ENCODE measurements around the gene OTUD1. TPM values are rescaled to one million over a fixed set of nuclear protein-coding genes. Genes with fewer than 3 reads are reported as not detected.

OTUD1 gene
- total RNA-seq, 2 experiments from 2014 or later = 8.5 to 9.8 TPM

DNA sequence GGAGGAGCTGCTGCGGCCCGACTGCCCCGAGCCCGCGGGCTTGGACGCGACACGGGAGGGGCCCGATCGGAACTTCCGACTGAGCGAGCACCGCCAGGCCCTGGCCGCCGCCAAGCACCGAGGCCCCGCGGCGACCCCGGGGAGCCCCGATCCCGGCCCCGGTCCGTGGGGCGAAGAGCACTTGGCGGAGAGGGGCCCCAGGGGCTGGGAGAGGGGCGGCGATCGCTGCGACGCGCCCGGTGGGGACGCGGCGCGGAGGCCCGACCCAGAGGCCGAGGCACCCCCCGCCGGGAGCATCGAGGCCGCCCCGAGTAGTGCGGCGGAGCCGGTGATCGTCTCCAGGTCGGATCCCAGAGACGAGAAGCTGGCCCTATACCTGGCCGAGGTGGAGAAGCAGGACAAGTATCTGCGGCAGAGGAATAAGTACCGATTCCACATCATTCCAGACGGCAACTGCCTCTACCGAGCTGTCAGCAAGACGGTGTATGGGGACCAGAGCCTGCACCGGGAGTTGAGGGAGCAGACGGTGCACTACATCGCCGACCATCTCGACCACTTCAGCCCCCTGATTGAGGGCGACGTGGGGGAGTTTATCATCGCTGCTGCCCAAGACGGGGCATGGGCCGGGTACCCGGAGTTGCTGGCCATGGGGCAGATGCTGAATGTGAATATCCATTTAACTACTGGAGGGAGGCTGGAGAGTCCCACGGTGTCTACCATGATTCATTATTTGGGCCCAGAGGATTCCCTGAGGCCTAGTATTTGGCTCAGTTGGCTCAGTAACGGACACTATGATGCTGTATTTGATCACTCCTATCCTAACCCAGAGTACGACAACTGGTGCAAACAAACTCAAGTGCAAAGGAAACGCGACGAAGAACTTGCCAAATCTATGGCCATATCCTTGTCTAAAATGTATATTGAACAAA, 1.4 kb downstream of the OTUD1 start:
- Mint-ChIP-seq H3K27ac (peak overlapping the region; percentile 84), H3K27me3 (no peaks in the 10 kb centered on the region), H3K36me3 (peaks cover 21% of the 10 kb centered on the region), H3K4me3 (peak overlapping the region; percentile 93), H3K4me1 (peaks cover 32% of the 10 kb centered on the region), H3K9me3 (no peaks in the 10 kb centered on the region)
- peak; percentile 36 for DNase-seq

DNA sequence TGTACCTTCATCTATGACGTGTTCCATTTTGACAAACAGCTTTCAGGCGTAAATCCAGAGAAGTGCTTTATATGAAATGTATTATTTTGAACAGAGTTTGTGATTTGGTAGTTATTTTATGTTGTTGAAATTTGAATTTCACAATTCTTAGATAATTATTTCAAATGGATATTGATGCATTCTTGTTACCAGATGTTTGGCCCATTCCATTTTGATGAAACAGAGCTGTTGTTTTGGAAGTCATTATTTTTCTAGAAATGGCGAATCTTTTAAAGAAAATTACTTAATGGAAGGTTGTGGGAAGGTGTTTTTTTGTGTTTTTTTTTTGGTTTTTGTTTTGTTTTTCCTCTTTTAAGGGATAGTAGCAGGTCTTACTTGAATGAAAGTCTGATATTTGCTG, 2.4 kb downstream of the OTUD1 start:
- Mint-ChIP-seq H3K36me3 (peaks cover 26% of the 10 kb centered on the region), H3K27me3 (no peaks in the 10 kb centered on the region), H3K4me3 (peak overlapping the region; percentile 93), H3K9me3 (no peaks in the 10 kb centered on the region), H3K27ac (peak overlapping the region; percentile 84), H3K4me1 (peaks cover 37% of the 10 kb centered on the region)
- DNase-seq = no peak

DNA sequence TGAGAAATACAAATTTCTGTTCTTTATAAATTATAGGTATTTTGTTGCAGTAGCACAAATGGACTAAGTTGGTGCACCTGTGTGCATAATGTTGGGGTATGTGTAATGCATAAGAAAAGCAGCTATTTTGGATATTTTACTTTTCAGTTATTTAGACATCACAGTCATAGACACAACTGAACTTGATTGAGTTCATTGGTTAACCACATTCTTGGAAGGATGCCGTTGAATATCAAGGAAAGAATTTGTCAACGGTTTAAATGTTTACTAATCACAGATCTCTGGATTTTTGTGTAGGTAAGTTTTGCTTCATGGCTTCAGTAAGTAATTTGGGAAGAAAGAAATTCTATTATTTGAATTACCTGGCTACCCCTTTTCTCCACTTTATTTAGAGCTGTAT, 4.1 kb downstream of the OTUD1 start:
- H3K27ac Mint-ChIP-seq = no peak overlapping the region
- H3K4me1 Mint-ChIP-seq = peaks cover 43% of the 10 kb centered on the region
- H3K9me3 Mint-ChIP-seq = no peaks in the 10 kb centered on the region
- H3K4me3 Mint-ChIP-seq = peak overlapping the region; percentile 63
- DNase-seq = no peak
- H3K27me3 Mint-ChIP-seq = no peaks in the 10 kb centered on the region
- peaks cover 30% of the 10 kb centered on the region for H3K36me3 Mint-ChIP-seq

DNA sequence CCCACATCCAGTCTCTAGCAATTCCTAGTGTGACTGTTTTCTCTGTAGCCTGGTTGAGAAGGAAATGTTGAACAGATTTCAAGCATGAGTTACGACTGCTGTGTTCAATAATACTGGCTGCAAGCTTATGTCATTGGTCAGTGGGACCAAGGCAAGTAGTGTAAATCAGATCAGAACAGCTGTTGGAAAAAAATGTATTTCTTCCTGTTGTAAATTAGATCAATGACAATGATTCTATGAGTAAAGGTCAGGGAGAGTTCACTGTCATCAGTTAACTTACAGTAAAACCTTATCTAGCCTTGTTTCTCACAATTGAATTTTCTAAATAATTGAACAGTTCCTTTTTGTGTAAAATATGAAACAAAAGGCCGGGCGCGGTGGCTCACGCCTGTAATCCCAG, 6.7 kb downstream of the OTUD1 start:
- peaks cover 55% of the 10 kb centered on the region for H3K4me1 Mint-ChIP-seq
- no peak overlapping the region for H3K4me3 Mint-ChIP-seq
- H3K27me3 Mint-ChIP-seq = no peaks in the 10 kb centered on the region
- H3K36me3 Mint-ChIP-seq = peaks cover 39% of the 10 kb centered on the region
- DNase-seq = no peak
- no peaks in the 10 kb centered on the region for H3K9me3 Mint-ChIP-seq
- no peak overlapping the region for H3K27ac Mint-ChIP-seq

DNA sequence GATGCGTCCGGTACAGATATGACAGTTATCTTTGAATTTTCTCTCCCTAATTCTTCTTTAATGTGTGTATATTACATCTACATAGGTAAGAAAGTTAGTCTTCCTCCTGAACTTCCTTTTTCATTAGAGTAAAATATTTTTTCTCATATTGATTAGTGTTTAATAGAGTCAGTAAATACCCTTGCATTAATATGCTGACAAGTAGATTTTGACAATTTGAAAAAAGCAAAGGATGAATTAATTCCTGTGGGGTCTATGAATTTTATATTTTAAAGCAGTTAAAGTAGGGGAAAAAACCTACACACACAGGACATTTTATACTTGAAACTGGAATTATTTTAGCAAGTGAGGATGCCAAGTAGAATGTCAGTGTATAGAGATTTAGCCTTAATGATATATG, 9.4 kb downstream of the OTUD1 start:
- Mint-ChIP-seq H3K27ac (peak overlapping the region; percentile 92), H3K4me1 (peaks cover 31% of the 10 kb centered on the region), H3K27me3 (no peaks in the 10 kb centered on the region), H3K36me3 (peaks cover 26% of the 10 kb centered on the region), H3K4me3 (peak overlapping the region; percentile 8), H3K9me3 (no peaks in the 10 kb centered on the region)
- no peak for DNase-seq

DNA sequence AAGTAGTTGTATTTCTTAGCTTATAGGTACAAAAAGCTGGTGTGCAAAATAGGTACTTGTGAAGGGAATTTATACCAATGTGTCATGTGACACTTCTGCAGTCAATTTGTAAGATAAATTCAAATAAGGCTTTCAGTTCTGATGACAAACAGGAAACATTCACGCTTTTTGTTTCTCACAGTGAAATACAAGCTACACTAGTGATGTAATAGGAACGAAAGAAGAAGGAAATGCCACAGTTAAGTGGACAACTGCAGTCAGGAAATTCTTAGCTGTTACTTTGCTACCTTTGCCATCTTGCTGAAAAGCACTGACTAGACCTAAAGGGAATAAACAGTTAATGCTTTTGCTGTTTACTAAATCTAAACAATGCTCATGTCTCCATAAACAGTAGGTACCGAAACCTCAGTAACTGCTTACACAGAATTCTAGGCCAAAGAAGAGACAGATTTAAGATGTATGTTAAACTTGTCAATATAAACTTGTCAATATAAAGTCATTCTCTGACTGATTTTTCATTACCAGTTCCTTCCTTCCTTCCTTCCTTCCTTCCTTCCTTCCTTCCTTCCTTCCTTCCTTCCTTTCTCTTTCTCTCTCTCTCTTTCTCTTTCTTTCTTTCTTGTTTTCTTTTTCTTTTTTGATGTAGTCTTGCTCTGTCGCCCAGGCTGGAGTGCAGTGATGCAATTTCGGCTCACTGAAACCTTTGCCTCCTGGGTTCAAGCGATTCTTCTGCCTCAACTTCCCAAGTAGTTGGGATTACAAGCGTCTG, 10.1 kb downstream of the OTUD1 start:
- no peak for DNase-seq
- H3K27ac Mint-ChIP-seq = peak overlapping the region; percentile 92
- H3K4me3 Mint-ChIP-seq = peak overlapping the region; percentile 47
- H3K4me1 Mint-ChIP-seq = peaks cover 30% of the 10 kb centered on the region
- no peaks in the 10 kb centered on the region for H3K27me3 Mint-ChIP-seq
- peaks cover 25% of the 10 kb centered on the region for H3K36me3 Mint-ChIP-seq
- H3K9me3 Mint-ChIP-seq = no peaks in the 10 kb centered on the region

DNA sequence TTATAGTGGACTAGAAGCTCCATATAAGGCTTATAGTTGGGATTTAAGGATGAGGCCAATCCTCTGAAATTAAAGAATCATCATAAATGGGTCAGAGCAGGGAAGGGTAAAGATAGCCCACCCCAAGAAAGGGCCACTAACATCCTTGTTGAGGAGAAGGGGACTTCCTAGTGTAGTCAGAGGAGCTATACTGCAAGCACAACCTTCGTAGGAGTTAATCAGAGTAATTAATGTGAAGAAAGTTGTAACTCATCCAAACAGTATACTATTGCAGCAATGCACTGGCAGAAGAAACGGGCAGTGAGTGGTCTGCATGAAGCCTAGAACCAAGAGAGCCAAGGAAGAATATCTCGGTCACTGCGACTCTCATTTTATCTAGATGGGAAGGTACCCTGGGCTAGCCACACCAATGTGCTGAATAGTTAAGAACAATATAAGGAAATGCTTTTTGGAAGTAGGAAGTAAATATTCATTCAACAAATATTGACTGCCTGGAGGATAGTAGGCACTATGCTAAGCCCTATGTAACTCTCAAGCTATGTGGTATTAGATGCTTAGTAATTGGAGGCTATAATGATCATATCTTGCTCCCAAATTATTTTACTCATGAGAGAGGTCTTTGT, 13.3 kb downstream of the OTUD1 start:
- no peak for DNase-seq
- Mint-ChIP-seq H3K9me3 (no peaks in the 10 kb centered on the region), H3K36me3 (peaks cover 14% of the 10 kb centered on the region), H3K4me1 (peaks cover 19% of the 10 kb centered on the region), H3K27ac (no peak overlapping the region), H3K4me3 (no peak overlapping the region), H3K27me3 (no peaks in the 10 kb centered on the region)

GRCh38 chr10:23453465-23453864, 14.6 kb downstream of the OTUD1 start:
- no peak for DNase-seq
- H3K4me1 Mint-ChIP-seq = peaks cover 13% of the 10 kb centered on the region
- no peaks in the 10 kb centered on the region for H3K9me3 Mint-ChIP-seq
- H3K36me3 Mint-ChIP-seq = peaks cover 10% of the 10 kb centered on the region
- H3K27me3 Mint-ChIP-seq = no peaks in the 10 kb centered on the region
- no peak overlapping the region for H3K27ac Mint-ChIP-seq
- no peak overlapping the region for H3K4me3 Mint-ChIP-seq

DNA sequence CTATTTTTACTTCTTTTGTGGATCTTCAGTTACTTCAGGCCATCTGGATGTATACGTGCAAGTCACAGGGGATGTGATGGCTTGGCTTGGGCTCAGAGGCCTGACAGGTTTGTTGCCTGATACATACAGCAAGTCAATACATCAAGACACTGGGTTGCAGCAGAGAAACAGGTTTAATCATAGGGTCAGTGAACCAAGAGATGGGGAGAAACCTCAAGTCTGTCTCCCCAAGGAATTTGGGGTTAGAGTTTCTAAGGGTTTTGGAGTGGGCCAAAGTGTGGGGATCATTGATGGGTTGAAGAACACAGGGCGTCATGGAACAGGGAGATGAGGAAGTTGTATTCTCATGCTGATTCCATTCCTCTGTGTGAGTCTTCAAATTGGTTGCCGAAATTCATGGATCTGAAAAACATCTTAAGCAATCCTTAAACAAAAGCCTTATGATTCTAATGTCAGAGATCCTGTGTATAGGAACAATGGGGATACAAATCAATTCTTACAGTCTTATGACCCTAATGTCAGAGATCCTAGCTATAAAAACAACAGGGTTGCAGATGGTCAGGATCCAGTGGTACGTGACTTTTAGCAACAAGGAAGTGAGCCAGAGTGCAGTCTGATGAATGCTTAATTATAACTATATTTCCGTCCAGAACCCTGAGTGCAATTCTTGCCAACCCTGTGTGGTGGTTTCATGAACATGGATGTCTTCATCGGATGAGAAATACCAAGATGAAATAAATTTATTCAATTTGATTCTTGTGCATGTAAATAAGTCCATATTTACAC, 18.9 kb downstream of the OTUD1 start:
- Mint-ChIP-seq H3K27ac (no peak overlapping the region), H3K27me3 (peaks cover 4% of the 10 kb centered on the region), H3K9me3 (no peaks in the 10 kb centered on the region), H3K4me1 (peaks cover 4% of the 10 kb centered on the region), H3K4me3 (no peak overlapping the region), H3K36me3 (no peaks in the 10 kb centered on the region)
- DNase-seq = no peak

- H3K4me1 Mint-ChIP-seq = peaks cover 4% of the 10 kb centered on the region
- H3K9me3 Mint-ChIP-seq = no peaks in the 10 kb centered on the region
- peaks cover 4% of the 10 kb centered on the region for H3K27me3 Mint-ChIP-seq
- no peaks in the 10 kb centered on the region for H3K36me3 Mint-ChIP-seq
- DNase-seq = no peak
- H3K4me3 Mint-ChIP-seq = no peak overlapping the region
- no peak overlapping the region for H3K27ac Mint-ChIP-seq
These were observed 20.5 kb downstream of the OTUD1 start for GRCh38 chr10:23459308-23459939.

- peaks cover 4% of the 10 kb centered on the region for H3K4me1 Mint-ChIP-seq
- DNase-seq = no peak
- peaks cover 7% of the 10 kb centered on the region for H3K27me3 Mint-ChIP-seq
- H3K4me3 Mint-ChIP-seq = no peak overlapping the region
- H3K9me3 Mint-ChIP-seq = no peaks in the 10 kb centered on the region
- no peak overlapping the region for H3K27ac Mint-ChIP-seq
- H3K36me3 Mint-ChIP-seq = no peaks in the 10 kb centered on the region
These were observed 22.7 kb downstream of the OTUD1 start for GRCh38 chr10:23461557-23461956.

DNA sequence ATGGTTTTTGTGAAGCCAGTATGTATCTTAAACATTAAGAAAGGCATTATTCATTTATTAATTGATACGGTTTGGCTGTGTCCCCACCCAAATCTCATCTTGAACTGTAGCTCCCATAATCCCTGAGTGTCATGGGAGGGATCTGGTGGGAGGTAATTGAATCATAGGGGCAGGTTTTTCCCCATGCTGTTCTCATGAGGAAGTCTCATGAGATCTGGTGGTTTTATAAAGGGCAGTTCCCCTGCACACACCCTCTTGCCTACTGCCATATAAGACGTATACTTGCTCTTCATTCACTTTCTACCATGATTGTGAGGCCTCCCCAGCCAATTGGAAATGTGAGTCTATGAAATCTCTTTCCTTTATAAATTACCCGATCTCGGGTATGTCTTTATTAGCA, 28.1 kb downstream of the OTUD1 start:
- no peak for DNase-seq
- Mint-ChIP-seq H3K9me3 (no peaks in the 10 kb centered on the region), H3K27ac (no peak overlapping the region), H3K36me3 (no peaks in the 10 kb centered on the region), H3K27me3 (peaks cover 20% of the 10 kb centered on the region), H3K4me1 (peaks cover 4% of the 10 kb centered on the region), H3K4me3 (no peak overlapping the region)

GRCh38 chr10:23467548-23467947, 28.7 kb downstream of the OTUD1 start:
- Mint-ChIP-seq H3K36me3 (no peaks in the 10 kb centered on the region), H3K27ac (no peak overlapping the region), H3K4me1 (peaks cover 4% of the 10 kb centered on the region), H3K4me3 (no peak overlapping the region), H3K27me3 (peaks cover 16% of the 10 kb centered on the region), H3K9me3 (no peaks in the 10 kb centered on the region)
- DNase-seq = no peak

DNA sequence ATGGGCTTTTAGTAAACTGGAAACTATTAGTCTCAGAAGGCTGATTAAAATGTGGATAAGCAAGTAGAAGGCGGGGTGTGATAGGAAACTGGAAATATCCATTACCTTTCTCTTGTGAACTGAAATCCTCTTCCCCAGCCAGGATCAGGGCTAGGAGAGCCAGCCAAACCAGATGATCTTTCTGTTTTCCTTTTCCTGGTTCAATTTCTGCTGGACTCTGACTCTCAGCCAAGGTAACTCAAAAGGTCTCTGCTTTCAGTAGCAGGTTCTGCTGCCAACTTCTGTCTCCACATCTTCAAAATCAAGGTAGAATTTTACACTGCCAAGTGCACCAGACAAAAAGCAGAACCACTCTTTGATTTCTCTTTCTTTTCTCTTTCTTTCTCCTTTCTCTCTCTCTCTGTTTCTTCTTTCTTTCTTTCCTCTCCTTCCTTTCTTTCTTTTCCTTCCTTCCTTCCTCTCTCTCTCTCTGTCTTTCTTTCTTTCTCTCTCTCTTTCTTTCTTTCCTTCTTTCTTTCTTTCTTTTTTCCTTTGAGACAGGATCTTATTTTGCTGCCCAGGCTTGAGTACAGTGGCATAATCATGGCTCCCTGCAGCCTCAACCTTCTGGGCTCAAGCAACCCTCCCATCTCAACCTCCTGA, 30.8 kb downstream of the OTUD1 start:
- H3K4me3 Mint-ChIP-seq = no peak overlapping the region
- peaks cover 9% of the 10 kb centered on the region for H3K4me1 Mint-ChIP-seq
- no peaks in the 10 kb centered on the region for H3K36me3 Mint-ChIP-seq
- H3K9me3 Mint-ChIP-seq = peaks cover 2% of the 10 kb centered on the region
- H3K27me3 Mint-ChIP-seq = peaks cover 19% of the 10 kb centered on the region
- no peak for DNase-seq
- H3K27ac Mint-ChIP-seq = no peak overlapping the region
